IPS DF 19.7 (cell line): ENCODE data around the gene MMS22L.
"Not testable (repeated sequence)": the region's sequence is repeated elsewhere in the genome, so short reads cannot be mapped to it uniquely, and the experiment has no call there.

ENCODE experiments used
- DNase-seq: peaks from one replicate; pipeline ENCODE4 v3.0.0-alpha.2; 2013; ENCODE audit warnings: low read depth, low spot score

The MMS22L gene

GRCh38 chr6:97222903-97223302, 60.1 kb downstream of the MMS22L start:
- DNase-seq: no peak

DNA sequence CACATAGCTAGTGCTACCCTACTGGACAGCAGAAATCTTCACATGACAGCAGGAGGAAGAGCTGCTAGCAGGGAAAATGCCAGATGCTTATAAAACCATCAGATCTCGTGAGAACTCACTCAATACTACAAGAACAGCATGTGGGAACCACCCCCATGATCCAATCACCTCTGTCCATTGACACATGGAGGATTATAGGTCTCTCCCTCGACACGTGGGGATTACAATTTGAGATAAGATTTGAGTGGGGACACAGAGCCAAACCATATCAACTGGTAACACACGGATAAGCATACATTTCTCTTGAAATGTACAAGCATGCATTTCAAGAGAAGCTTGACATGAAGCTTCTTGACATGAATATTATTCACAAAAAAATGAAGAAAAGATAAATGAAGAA, 64.1 kb downstream of the MMS22L start:
- DNase-seq: no peak

- DNase-seq: no peak
These were observed 67.8 kb downstream of the MMS22L start for GRCh38 chr6:97215157-97215769.

- no peak for DNase-seq
These were observed 68.3 kb downstream of the MMS22L start for GRCh38 chr6:97214671-97215070.

DNA sequence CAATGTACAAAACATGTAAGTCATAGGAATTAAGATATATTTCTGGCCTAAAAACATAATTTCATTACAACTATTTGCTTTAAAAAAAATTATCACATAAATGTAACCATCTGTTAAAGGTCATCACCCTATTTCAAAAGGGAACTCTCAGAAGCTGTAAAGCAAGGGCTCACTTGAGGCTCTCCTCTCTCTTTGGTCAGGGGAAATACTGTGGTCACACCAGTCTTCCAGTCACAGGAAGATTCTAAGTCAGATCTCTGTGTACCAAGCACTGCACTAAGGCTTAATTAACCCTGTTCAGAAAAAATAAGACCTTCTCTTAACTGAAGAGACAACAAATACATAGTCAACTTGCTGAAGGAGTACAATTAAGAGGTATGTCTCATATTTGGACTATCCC, 75.6 kb downstream of the MMS22L start:
- no peak for DNase-seq

DNA sequence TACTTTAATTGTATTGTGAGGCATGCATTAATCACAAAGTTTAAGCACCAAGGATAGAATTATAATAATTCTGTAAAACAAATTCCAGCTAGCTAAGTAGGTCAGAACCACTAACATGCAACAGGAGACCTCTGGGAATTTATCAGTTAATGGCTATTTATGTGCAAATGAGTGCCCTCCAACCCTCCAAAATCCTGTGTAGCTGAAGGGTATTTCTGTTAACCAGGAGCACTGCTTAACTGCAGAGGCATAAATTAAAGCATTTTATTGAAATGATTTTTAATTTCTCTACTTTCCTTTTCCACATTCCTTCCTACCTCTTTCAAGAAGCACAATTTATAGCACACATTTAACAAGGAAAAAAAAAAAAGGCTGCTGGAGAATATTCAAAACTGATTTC, 77.0 kb downstream of the MMS22L start:
- DNase-seq: no peak

- DNase-seq: no peak
These were observed 79.7 kb downstream of the MMS22L start for GRCh38 chr6:97203343-97203742.

DNA sequence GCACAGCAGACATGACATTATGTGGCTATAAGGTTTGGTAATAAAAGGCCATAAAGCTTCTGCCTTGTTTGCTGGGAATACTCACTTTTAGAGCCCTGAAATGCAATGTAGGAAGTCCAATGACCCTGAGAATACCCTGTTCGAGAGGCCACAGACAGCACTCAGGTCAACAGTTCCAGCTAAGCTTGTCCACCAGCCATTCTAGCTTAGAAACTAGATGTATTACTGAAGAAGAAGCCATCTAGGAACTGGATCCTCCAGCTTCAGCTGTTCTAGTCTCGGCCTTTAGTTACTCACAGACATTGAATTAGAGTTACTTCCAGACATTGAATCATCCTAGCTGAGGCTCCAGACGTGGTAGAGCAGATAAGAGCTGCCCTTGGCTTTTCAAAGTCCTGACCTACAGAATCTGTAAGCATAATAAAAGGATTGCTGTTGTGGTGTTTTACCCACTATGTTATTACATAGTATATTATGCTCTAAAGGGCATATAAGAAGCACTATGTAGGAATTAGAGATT, 84.9 kb downstream of the MMS22L start:
- no peak for DNase-seq

DNA sequence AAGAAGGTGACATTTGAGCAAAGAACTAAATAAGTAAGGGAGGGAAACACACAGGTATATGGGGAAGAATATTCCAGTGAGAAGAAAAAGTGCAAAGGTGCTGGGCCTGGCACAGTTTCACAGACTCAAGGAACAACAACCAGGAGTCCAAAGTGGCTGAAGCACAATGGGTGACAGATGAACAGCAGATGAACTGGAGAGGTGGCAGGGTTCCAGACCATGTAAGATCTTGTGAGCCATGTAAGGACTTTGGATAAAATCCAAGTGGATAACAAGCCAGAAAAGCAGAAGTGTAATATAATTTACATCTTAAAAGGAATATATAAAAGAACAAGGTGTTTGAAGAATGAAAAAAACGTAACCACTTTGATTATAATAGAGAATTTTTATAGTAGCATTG, 87.9 kb downstream of the MMS22L start:
- no peak for DNase-seq

- no peak for DNase-seq
These were observed 93.2 kb downstream of the MMS22L start for GRCh38 chr6:97189767-97190166.

GRCh38 chr6:97187951-97188350, 95.1 kb downstream of the MMS22L start:
- no peak for DNase-seq

- DNase-seq: no peak
These were observed 96.5 kb downstream of the MMS22L start for GRCh38 chr6:97186416-97186999.

DNA sequence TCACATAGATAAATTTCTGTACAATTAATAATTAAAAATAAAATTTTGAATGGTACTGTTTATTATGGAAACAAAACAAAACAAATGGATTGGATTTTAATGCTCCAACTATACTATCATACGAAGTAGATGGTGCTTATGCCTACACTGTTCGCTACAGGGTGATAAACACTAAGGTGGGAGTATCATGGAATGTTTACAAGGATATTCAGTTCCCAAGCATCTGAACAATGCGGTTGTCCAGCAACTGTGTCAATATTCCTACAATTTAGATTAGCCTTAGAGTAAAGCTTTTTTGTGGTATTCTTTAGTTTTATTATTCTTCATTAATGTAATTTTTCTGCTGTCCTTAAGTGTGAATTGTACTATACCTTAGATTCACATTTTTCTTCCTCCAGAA, 105.1 kb downstream of the MMS22L start:
- DNase-seq: no peak

GRCh38 chr6:97176468-97176867, 106.5 kb downstream of the MMS22L start:
- no peak for DNase-seq

GRCh38 chr6:97175806-97176205, 107.2 kb downstream of the MMS22L start:
- no peak for DNase-seq

DNA sequence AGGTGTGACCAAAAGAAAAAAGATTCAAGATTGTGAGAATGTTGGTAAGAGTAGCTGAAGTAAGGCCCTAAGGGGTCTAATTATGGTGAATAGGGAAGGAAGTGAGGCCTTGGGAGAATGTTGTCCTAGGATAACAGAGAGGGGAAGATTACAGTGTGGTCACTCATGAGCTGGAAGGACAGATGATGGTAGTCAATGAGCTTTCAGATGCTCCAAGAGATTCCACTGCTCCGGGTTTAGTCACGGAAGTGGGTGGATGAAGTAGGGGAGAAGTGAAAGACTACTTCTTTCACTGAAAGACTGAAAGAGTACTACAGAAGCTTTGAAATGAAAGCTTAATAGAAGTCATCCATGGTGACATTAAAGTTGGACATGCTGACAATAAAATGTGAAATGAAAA, 108.5 kb downstream of the MMS22L start:
- DNase-seq: no peak

GRCh38 chr6:97160280-97160679, 122.7 kb downstream of the MMS22L start:
- DNase-seq: no peak

- DNase-seq: not testable (repeated sequence)
These were observed 127.6 kb downstream of the MMS22L start for GRCh38 chr6:97155447-97155846.

DNA sequence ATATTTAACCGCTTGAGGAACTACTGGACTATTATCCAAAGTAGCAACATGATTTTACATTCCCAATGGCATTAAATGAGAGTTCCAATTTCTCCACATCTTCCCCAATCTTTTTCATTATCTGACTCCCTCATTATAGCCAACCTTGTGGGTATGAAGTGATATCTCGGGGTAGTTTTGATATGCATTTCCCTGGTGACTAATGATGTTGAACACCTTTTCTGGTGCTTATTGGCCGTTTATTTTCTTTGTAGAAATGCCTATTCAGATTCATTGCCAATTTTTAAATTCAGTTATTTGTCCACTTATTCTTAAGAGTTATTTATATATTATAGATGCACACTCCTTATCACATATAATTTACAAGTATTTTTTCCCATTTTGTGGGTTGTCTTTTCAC, 129.0 kb downstream of the MMS22L start:
- no peak for DNase-seq

DNA sequence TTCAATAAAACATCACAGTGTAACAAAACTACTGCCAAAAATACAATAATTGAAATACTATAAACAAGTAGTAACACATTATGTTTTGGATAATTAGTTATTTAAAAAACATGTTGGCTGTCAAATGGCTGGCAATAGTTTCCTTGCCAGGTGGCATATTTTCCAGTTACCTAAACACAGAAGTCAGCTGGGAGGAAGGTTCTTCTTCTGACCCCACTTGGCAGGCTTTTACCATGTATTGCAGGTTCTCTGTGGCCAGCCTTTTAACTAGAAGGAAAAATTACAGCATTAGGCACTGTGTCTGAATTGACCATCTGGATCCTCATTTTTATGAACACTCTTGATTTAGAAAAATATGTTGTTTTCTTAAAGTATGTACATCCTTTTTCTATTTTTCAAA, 131.4 kb downstream of the MMS22L start:
- no peak for DNase-seq

DNA sequence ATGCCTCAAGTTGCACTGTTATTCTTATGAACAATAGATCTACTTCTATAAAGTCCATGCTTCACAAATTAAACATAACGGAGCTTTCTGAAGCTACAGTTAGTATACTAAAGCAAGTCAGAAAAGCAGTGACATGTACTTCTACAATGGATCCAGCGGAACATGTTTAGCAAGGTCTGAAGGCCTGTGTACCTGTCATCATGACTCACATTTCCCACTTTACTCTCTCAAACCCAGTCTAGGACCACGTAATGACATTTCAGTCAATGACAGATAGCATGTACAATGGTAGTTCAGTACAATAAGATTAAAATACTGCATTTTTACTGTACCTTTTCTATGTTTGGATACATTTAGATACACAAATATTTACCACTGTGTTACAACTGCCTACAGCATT, 132.1 kb downstream of the MMS22L start:
- no peak for DNase-seq

- DNase-seq: no peak
These were observed 135.6 kb downstream of the MMS22L start for GRCh38 chr6:97147421-97147820.

DNA sequence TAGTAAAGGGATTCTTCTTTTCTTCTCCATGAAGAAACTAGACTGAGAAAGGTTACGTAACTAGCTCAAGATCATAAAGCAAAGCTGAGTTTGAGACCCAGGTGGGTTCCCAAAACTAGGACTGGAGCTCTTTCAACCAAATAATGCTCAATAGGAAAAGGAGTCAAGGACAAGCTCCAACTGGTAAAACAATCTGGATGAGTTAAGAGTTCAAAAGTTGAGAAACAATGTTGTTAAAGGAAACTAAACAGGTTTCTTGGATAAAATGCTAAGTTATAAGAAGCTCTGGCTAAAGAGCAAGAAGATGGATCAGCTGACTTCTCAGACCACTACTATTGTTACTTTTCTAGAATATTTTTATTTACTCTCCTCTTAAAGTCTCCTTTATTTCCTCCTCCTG, 137.3 kb downstream of the MMS22L start:
- no peak for DNase-seq

- no peak for DNase-seq
These were observed 141.3 kb downstream of the MMS22L start for GRCh38 chr6:97141756-97142155.
